SU-DHL-6 (cell line): ENCODE results near the gene BBX.

Experiments used
- H2AFZ ChIP-seq: fragments of 200-600 bp; sonication (generic); 2 replicates; pipeline ENCODE4 v1.6.1; 2014; ENCODE audit warnings: low read depth, mild to moderate bottlenecking, moderate library complexity, mixed read lengths, antibody characterized with exemption, low read length; ENCODE audit not compliant: severe bottlenecking
- H3F3A ChIP-seq: fragments of 200-600 bp; shearing (Covaris generic); 2 replicates; pipeline ENCODE4 v1.6.0; 2016; ENCODE audit warnings: antibody characterized with exemption, mild to moderate bottlenecking; ENCODE audit not compliant: insufficient read depth
- H3K27ac ChIP-seq: fragments of 200-600 bp; sonication (generic); 2 replicates; pipeline ENCODE4 v1.5.1; 2016; ENCODE audit warnings: low read depth, mild to moderate bottlenecking, low read length, moderate library complexity, mixed read lengths
- H3K27me3 ChIP-seq: fragments of 200-600 bp; sonication (generic), shearing (Covaris generic); 2 replicates; pipeline ENCODE4 v1.6.0; 2014; ENCODE audit warnings: mild to moderate bottlenecking, low read length
- H3K36me3 ChIP-seq: fragments of 200-600 bp; sonication (generic); 2 replicates; pipeline ENCODE4 v1.6.1; 2014; ENCODE audit warnings: mild to moderate bottlenecking, low read length, mixed read lengths
- H3K4me2 ChIP-seq: fragments of 300-600, 200-600 bp; shearing (Covaris generic), sonication (generic); 2 replicates; pipeline ENCODE4 v1.6.0; 2014; ENCODE audit warnings: low read length, low read depth, mild to moderate bottlenecking; ENCODE audit not compliant: poor library complexity, severe bottlenecking
- H3K4me3 ChIP-seq: fragments of 200-600 bp; sonication (generic); 2 replicates; pipeline ENCODE4 v1.5.1; 2014; ENCODE audit warnings: antibody characterized with exemption, low read length, mild to moderate bottlenecking, mixed read lengths; ENCODE audit not compliant: insufficient read depth, poor library complexity, severe bottlenecking
- H3K79me2 ChIP-seq: fragments of 200-600 bp; sonication (generic); 2 replicates; pipeline ENCODE4 v1.6.1; 2014; ENCODE audit warnings: mild to moderate bottlenecking, low read length, moderate library complexity; ENCODE audit not compliant: insufficient read depth
- H3K9ac ChIP-seq: fragments of 200-600 bp; sonication (generic); 2 replicates; pipeline ENCODE4 v1.7.0; 2014; ENCODE audit warnings: mild to moderate bottlenecking, low read length
- H3K9me2 ChIP-seq: fragments of 200-600 bp; sonication (generic); replicated peaks from 2 replicates; pipeline ENCODE4 v1.6.1; 2014; ENCODE audit warnings: low read length; ENCODE audit not compliant: insufficient read depth
- H3K9me3 ChIP-seq: fragments of 200-600 bp; sonication (generic); 2 replicates; pipeline ENCODE4 v1.6.1; 2014; ENCODE audit warnings: low read length, mixed read lengths; ENCODE audit not compliant: insufficient read depth
- H4K20me1 ChIP-seq: fragments of 200-600 bp; sonication (generic); 2 replicates; pipeline ENCODE4 v1.6.1; 2014; ENCODE audit warnings: low read depth, mild to moderate bottlenecking, antibody characterized with exemption, low read length, moderate library complexity, mixed read lengths
- CTCF ChIP-seq: fragments of 200-600 bp; sonication (generic); IDR thresholded peaks from one replicate; pipeline ENCODE4 v1.5.1; 2017; ENCODE audit warnings: antibody characterized with exemption, mild to moderate bottlenecking, low read length, moderate library complexity; ENCODE audit not compliant: insufficient read depth, poor library complexity, severe bottlenecking
- EZH2phosphoT487 ChIP-seq: fragments of 200-600 bp; sonication (generic), shearing (Covaris generic); conservative IDR thresholded peaks from 2 replicates; pipeline ENCODE4 v1.6.1; 2018; ENCODE audit warnings: mild to moderate bottlenecking, antibody characterized with exemption, low read length, moderate library complexity, mixed read lengths

The BBX gene

GRCh38 chr3:107488942-107489341 is 33.8 kb upstream of the BBX start:
- Histone ChIP-seq H3K79me2 (no peaks in the 10 kb centered on the region), H3K27ac (no peak overlapping the region), H3K9ac (no peak overlapping the region), H3K9me2 (no peaks in the 10 kb centered on the region), H3K27me3 (no peaks in the 10 kb centered on the region), H3K36me3 (no peaks in the 10 kb centered on the region), H3K4me3 (no peak overlapping the region), H3K9me3 (no peaks in the 10 kb centered on the region), H4K20me1 (no peaks in the 10 kb centered on the region), H2AFZ (no peak overlapping the region), H3K4me2 (no peak overlapping the region), H3F3A (no peaks in the 10 kb centered on the region)
- TF ChIP-seq CTCF: no peak
- no peak for TF ChIP-seq EZH2phosphoT487

DNA sequence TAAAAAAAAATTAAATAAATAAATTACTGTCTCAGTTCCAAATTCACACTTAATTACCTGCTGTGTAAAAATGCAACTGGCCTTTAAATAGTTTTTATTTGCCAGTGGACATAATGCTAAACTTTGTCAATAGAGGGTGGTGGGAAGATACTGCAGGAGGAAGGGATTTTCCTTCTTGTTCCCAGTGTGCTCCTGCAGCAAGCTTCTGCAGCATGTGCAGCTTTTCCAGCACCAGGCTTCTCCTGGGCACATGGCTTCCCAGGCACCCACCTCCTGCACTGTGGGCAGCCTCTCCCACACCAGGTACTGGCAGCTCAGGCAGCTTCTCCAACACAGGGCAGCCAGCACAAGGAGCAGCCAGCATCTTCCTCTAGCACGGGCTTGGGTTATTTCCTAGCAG is 29.6 kb upstream of the BBX start:
- no peak overlapping the region for H2AFZ ChIP-seq
- no peaks in the 10 kb centered on the region for H3K9me3 ChIP-seq
- TF ChIP-seq CTCF: no peak
- TF ChIP-seq EZH2phosphoT487: no peak
- H3K79me2 ChIP-seq: no peaks in the 10 kb centered on the region
- H3K9ac ChIP-seq: no peak overlapping the region
- no peak overlapping the region for H3K4me2 ChIP-seq
- no peak overlapping the region for H3K4me3 ChIP-seq
- 0 out of 2 replicates have a peak, but pooled peaks cover 2% of the 10 kb centered on the region for H3K36me3 ChIP-seq
- H4K20me1 ChIP-seq: no peaks in the 10 kb centered on the region
- H3K27ac ChIP-seq: no peak overlapping the region
- no peaks in the 10 kb centered on the region for H3K9me2 ChIP-seq
- H3F3A ChIP-seq: no peaks in the 10 kb centered on the region
- H3K27me3 ChIP-seq: no peaks in the 10 kb centered on the region

- Histone ChIP-seq H3F3A (no peaks in the 10 kb centered on the region), H3K9me2 (no peaks in the 10 kb centered on the region), H2AFZ (no peak overlapping the region), H3K79me2 (no peaks in the 10 kb centered on the region), H3K9me3 (no peaks in the 10 kb centered on the region), H3K27me3 (no peaks in the 10 kb centered on the region), H3K9ac (no peak overlapping the region), H3K4me2 (no peak overlapping the region), H3K36me3 (0 out of 2 replicates have a peak, but pooled peaks cover 2% of the 10 kb centered on the region), H3K4me3 (no peak overlapping the region), H3K27ac (no peak overlapping the region), H4K20me1 (no peaks in the 10 kb centered on the region)
- TF ChIP-seq EZH2phosphoT487 (no peak), CTCF (no peak)
These were observed 25.9 kb upstream of the BBX start for GRCh38 chr3:107496855-107497254.
